Measurements from ENCODE around the gene ZNF664. TPM values are rescaled to one million over a fixed set of nuclear protein-coding genes. Genes with fewer than 3 reads are reported as not detected.
A peak's percentile ranks its signal among the peaks of the same experiment; 100 is the strongest.

The ZNF664 gene
- total and polyA plus RNA-seq, 9 of the 15 experiments (the other 6 are each of a cell fraction or from before 2014, with no cell fraction given): 3.3 to 101 (median 63.6) TPM

DNA sequence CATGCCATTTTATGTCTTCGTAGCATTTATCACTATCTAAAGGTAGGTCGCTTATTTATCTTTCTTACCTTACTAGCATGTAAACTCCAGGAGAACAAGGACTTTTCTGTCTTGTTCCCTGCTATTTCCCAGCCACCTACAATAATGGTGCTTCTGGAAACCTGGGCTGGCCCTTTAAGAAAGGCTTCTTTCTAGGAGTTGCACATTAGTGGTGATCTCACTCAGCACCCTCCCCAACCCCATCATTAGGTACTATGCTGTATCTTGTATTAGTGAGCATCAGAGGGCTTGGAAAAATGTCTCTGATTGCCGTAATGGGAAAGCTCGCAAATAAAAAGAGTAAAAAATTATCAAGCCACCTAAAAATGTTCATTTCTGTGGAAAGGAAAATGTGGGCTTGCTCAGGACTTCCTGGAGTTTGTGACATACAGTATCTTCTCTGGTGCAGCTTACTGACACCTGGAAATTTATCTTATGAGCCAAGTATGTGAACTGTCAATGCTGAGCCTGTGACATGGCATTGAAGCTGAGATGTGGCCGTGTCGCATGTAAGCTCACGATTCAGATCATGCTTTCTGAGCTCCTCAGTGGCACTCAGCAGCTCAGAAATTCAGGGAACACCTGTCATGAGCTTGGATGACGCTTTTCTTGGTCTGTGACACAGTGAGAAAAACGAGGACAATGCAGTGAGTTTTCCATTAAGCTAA lies 12.8 kb upstream of the ZNF664 start:
- Histone ChIP-seq H3K4me3 (no peak overlapping the region), H3K27me3 (ENCODE audit: control insufficient read depth in 2 of 2, insufficient read depth in 2 of 2, low read length in 2 of 2) (no peaks in the 10 kb centered on the region), H4K20me1 (replicated peaks; ENCODE audit: control insufficient read depth, insufficient read depth, low read length) (no peaks in the 10 kb centered on the region), H3K79me2 (ENCODE audit: control insufficient read depth, insufficient read depth, low read length) (no peaks in the 10 kb centered on the region), H2AFZ (ENCODE audit: low read depth, low read length) (no peak overlapping the region), H3K9me3 (replicated peaks; ENCODE audit: control insufficient read depth, insufficient read depth, low read depth, low read length) (no peaks in the 10 kb centered on the region), H3K4me2 (ENCODE audit: insufficient read depth, low read length) (no peak overlapping the region), H3K9me1 (ENCODE audit: control insufficient read depth, insufficient read depth, low read length) (no peaks in the 10 kb centered on the region), H3K9ac (ENCODE audit: insufficient read depth in 1 of 2, low read depth in 2 of 2, low read length in 2 of 2) (no peak overlapping the region), H3K36me3 (ENCODE audit: control insufficient read depth, insufficient read depth, low read length) (no peaks in the 10 kb centered on the region), H3K4me1 (replicated peaks in 1 of 2; ENCODE audit: control insufficient read depth in 2 of 2, insufficient read depth in 2 of 2, low read length in 2 of 2) (no peaks in the 10 kb centered on the region; a peak in 1 of 5 replicates), H3K27ac (ENCODE audit: extremely low read depth, low read depth, low read length) (no peak overlapping the region)
- ATAC-seq (peak; percentile 62; the same call in 1 of the 3 replicates), DNase-seq (ENCODE audit: extremely low read depth in 1 of 4, low spot score in 3 of 4) (no peak), FAIRE-seq (no peak)
- in situ Hi-C loops (cut with MboI) (no loop called here), intact Hi-C loops (cut with micrococcal nuclease) (no loop called here)
- ChIA-PET CTCF (ENCODE audit: low intra/inter-chr PET ratio) (no interaction called here), POLR2A (interaction anchor here (0.6 to 1.8 kb wide), 3 partner anchors 9 to 1081 kb away, joined by 3 to 5 read pairs (median 4); no protein-coding TSS in a partner anchor)
- WGBS (ENCODE audit: insufficient coverage, low coverage, missing lambda C conversion rate): 54% methylated on average over 9 of the region's 9 CpGs
- BruUV-seq (replicated peaks): no TSS peak
- TF ChIP-seq CEBPG (CRISPR knock-in tag; IDR thresholded peaks at IDR 0.05) (peak; percentile 52; the same call in 1 of the 2 replicates), CEBPG (tag; conservative IDR thresholded peaks at IDR 0.05 in 1 of 2, IDR thresholded peaks at IDR 0.05 in 1 of 2) (no peak), EP400 (IDR thresholded peaks at IDR 0.05) (no peak), MAFK (IDR thresholded peaks at IDR 0.05; ENCODE audit: low read length) (no peak), CBFA2T3 (IDR thresholded peaks at IDR 0.05) (no peak), ASH1L (IDR thresholded peaks at IDR 0.05; ENCODE audit: borderline replicate concordance, low read depth, partially characterized antibody) (no peak), ARID1B (IDR thresholded peaks at IDR 0.05) (no peak)
- TF ChIP-seq, protein P1, sequence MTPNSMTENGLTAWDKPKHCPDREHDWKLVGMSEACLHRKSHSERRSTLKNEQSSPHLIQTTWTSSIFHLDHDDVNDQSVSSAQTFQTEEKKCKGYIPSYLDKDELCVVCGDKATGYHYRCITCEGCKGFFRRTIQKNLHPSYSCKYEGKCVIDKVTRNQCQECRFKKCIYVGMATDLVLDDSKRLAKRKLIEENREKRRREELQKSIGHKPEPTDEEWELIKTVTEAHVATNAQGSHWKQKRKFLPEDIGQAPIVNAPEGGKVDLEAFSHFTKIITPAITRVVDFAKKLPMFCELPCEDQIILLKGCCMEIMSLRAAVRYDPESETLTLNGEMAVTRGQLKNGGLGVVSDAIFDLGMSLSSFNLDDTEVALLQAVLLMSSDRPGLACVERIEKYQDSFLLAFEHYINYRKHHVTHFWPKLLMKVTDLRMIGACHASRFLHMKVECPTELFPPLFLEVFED (CRISPR knock-in tag; conservative IDR thresholded peaks at IDR 0.05): no peak
- TF ChIP-seq, protein P2, sequence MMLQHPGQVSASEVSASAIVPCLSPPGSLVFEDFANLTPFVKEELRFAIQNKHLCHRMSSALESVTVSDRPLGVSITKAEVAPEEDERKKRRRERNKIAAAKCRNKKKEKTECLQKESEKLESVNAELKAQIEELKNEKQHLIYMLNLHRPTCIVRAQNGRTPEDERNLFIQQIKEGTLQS (IDR thresholded peaks at IDR 0.05): 0 out of 2 replicates have a peak, but pooled peaks have one; percentile 30
- TF ChIP-seq, protein P2 (CRISPR knock-in tag; conservative IDR thresholded peaks at IDR 0.05): no peak
- TF ChIP-seq, protein P3, sequence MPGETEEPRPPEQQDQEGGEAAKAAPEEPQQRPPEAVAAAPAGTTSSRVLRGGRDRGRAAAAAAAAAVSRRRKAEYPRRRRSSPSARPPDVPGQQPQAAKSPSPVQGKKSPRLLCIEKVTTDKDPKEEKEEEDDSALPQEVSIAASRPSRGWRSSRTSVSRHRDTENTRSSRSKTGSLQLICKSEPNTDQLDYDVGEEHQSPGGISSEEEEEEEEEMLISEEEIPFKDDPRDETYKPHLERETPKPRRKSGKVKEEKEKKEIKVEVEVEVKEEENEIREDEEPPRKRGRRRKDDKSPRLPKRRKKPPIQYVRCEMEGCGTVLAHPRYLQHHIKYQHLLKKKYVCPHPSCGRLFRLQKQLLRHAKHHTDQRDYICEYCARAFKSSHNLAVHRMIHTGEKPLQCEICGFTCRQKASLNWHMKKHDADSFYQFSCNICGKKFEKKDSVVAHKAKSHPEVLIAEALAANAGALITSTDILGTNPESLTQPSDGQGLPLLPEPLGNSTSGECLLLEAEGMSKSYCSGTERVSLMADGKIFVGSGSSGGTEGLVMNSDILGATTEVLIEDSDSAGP (CRISPR knock-in tag; IDR thresholded peaks at IDR 0.05): peak; percentile 38; the same call in 1 of the 2 replicates
